GM19099 (cell line): ENCODE measurements around the gene UBE3C.

Experiments used
- POLR2A ChIP-seq: IDR thresholded peaks from 3 replicates; pipeline ENCODE4 v1.6.1; 2011; ENCODE audit warnings: low read depth; ENCODE audit not compliant: insufficient read length; ENCODE audit errors: extremely low read depth

UBE3C gene

GRCh38 chr7:157151626-157152339, 13.1 kb downstream of the UBE3C start:
- TF ChIP-seq POLR2A = no peak

- TF ChIP-seq POLR2A = no peak
These were observed 13.7 kb downstream of the UBE3C start for GRCh38 chr7:157152391-157152937.

- no peak for TF ChIP-seq POLR2A
These were observed 14.5 kb downstream of the UBE3C start for GRCh38 chr7:157153260-157153659.

- no peak for TF ChIP-seq POLR2A
These were observed 17.2 kb downstream of the UBE3C start for GRCh38 chr7:157155959-157156358.

- TF ChIP-seq POLR2A = no peak
These were observed 19.7 kb downstream of the UBE3C start for GRCh38 chr7:157158400-157158799.

GRCh38 chr7:157160433-157160832, 21.7 kb downstream of the UBE3C start:
- TF ChIP-seq POLR2A = no peak

GRCh38 chr7:157165987-157166386, 27.3 kb downstream of the UBE3C start:
- no peak for TF ChIP-seq POLR2A

- TF ChIP-seq POLR2A = no peak
These were observed 29.8 kb downstream of the UBE3C start for GRCh38 chr7:157168571-157168970.

GRCh38 chr7:157176771-157177170, 38.0 kb downstream of the UBE3C start:
- no peak for TF ChIP-seq POLR2A

- TF ChIP-seq POLR2A = no peak
These were observed 38.7 kb downstream of the UBE3C start for GRCh38 chr7:157177333-157177982.

GRCh38 chr7:157177983-157178381, 39.3 kb downstream of the UBE3C start:
- no peak for TF ChIP-seq POLR2A

GRCh38 chr7:157183832-157184231, 45.1 kb downstream of the UBE3C start:
- no peak for TF ChIP-seq POLR2A

GRCh38 chr7:157188091-157188665, 49.5 kb downstream of the UBE3C start:
- TF ChIP-seq POLR2A = no peak

- TF ChIP-seq POLR2A = no peak
These were observed 50.7 kb downstream of the UBE3C start for GRCh38 chr7:157189405-157189804.

- TF ChIP-seq POLR2A = no peak
These were observed 54.1 kb downstream of the UBE3C start for GRCh38 chr7:157192861-157193260.

GRCh38 chr7:157193274-157193673, 54.5 kb downstream of the UBE3C start:
- TF ChIP-seq POLR2A = no peak
